Central memory CD8-positive, alpha-beta T cell (primary cell): ENCODE measurements around the gene MFSD11.
"Not testable (repeated sequence)": the region's sequence is repeated elsewhere in the genome, so short reads cannot be mapped to it uniquely, and the experiment has no call there.

Source experiments
- ATAC-seq: fragments of 150-1000 bp; cut with Tn5 transposase; replicated peaks from 2 replicates; pipeline ENCODE4 v1.10.0; 2022; ENCODE audit warnings: mild to moderate bottlenecking, moderate FRiP score, moderate number of reproducible peaks; ENCODE audit not compliant: poor library complexity, severe bottlenecking; ENCODE audit errors: extremely low read depth
- DNase-seq, 2 donors: peaks; one replicate each; pipeline ENCODE4 v3.0.0; 2021; ENCODE audit warnings: low spot score in 2 of 2
- H3K27ac Mint-ChIP-seq: one replicate; pipeline ENCODE4 v1.8.0; 2022; ENCODE audit warnings: low read depth, mild to moderate bottlenecking, moderate library complexity, mixed read lengths
- H3K27me3 Mint-ChIP-seq: one replicate; pipeline ENCODE4 v1.8.0; 2022; ENCODE audit warnings: mixed read lengths
- H3K36me3 Mint-ChIP-seq: one replicate; pipeline ENCODE4 v1.8.0; 2022; ENCODE audit warnings: mild to moderate bottlenecking, moderate library complexity, mixed read lengths; ENCODE audit not compliant: insufficient read depth
- H3K4me1 Mint-ChIP-seq: one replicate; pipeline ENCODE4 v1.8.0; 2022; ENCODE audit warnings: mixed read lengths
- H3K4me3 Mint-ChIP-seq: one replicate; pipeline ENCODE4 v1.8.0; 2022; ENCODE audit warnings: mild to moderate bottlenecking, moderate library complexity, mixed read lengths
- H3K9me3 Mint-ChIP-seq: one replicate; pipeline ENCODE4 v1.8.0; 2022; ENCODE audit warnings: mixed read lengths

MFSD11 gene

DNA sequence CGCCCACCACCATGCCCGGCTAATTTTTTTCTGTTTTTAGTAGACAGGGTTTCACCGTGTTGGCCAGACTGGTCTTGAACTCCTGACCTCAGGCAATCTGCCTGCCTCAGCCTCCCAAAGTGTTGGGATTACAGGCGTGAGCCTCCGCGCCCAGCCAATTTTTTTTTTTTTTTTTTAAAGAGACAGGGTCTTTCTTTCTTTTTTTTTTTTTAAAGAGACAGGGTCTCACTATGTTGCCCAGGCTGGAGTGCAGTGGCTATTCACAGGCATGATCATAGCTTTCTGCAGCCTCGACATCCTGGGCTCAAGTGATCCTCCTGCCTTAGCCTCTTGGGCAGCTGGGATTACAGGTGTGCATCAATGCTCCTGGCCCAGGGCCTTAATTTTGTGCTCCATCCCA is 25.6 kb upstream of the MFSD11 start:
- DNase-seq, H3K4me3 Mint-ChIP-seq, H3K27me3 Mint-ChIP-seq, H3K27ac Mint-ChIP-seq, H3K9me3 Mint-ChIP-seq, ATAC-seq: not testable (repeated sequence)
- Mint-ChIP-seq H3K4me1 (peaks cover 45% of the 10 kb centered on the region), H3K36me3 (peaks cover 35% of the 10 kb centered on the region)

DNA sequence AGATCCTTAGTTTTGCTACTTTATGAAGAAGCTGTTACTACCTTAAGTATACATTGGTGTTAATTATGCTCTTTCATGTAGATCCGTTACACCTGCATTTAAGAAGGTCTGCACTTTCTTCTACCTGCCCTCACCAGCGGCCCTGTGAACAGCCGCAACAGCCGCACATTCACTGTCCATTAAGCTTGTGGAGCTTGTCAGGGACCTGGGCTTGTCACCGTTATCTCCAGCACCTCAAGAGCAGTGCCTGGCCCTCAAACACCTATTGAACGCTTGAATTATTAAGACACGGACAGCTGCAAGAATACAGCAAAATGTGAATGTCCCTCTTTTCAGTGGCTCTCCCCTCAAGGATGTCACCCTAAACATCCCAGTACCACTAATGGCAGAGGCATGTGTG is 24.2 kb upstream of the MFSD11 start:
- Mint-ChIP-seq H3K4me1 (peaks cover 48% of the 10 kb centered on the region), H3K36me3 (peaks cover 48% of the 10 kb centered on the region), H3K9me3 (no peaks in the 10 kb centered on the region), H3K27ac (peak overlapping the region; percentile 98), H3K4me3 (no peak overlapping the region), H3K27me3 (no peaks in the 10 kb centered on the region)
- ATAC-seq (no peak), DNase-seq (no peak)

DNA sequence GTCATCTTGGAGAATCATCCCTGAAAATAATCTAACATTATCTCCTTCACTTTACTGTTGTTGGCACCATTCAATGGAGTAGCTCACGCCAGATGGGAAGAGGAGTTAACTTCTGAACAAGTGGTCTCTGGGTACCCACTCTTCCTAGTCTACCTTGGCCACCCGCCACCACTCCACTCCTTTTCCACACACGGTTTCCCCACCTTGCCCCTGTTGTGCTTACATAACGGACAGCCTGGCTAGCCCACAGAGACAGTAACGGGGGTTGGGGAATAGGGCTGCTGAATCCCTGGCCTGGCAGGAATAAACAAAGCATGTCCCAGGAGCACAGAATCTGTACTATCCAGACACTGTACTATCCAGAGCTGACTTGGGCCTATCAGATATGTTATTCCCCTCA is 23.6 kb upstream of the MFSD11 start:
- Mint-ChIP-seq H3K27me3 (no peaks in the 10 kb centered on the region), H3K36me3 (peaks cover 54% of the 10 kb centered on the region), H3K4me3 (no peak overlapping the region), H3K9me3 (no peaks in the 10 kb centered on the region), H3K27ac (peak overlapping the region; percentile 98), H3K4me1 (peaks cover 46% of the 10 kb centered on the region)
- ATAC-seq (no peak), DNase-seq (no peak)

DNA sequence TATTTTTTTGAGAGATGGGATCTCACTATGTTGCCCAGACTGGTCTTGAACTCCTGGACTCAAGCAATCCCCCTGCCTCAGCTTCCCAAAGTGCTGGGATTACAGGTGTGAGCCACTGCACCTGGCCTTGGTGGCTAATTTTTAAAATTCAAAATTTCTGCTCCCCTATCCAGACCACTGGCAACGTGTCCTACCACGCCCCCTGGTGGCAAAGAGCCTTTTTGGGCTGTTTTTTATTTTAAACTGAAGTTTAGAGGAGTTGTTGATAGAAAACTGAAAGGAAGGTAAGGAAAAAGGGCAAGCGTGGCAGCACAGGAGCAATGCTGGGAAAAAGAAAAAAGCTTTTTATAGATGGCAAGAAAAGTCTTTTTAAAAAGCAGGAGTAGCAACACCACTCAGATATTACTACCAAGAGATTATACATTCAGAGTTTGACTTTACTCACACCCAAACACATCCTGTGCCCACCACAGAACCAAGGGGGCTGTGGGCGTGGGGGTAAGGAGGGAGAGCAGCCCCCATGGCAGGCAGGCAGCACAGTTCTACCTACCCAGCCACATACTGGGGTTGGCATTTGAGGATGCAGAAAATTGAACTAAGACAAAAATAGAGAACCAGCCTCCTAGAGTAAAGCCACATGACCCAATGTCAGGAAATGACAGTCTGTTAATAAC is 23.0 kb upstream of the MFSD11 start:
- Mint-ChIP-seq H3K27me3 (no peaks in the 10 kb centered on the region), H3K27ac (peak overlapping the region; percentile 98), H3K4me1 (peaks cover 40% of the 10 kb centered on the region), H3K9me3 (no peaks in the 10 kb centered on the region), H3K4me3 (peak overlapping the region; percentile 56), H3K36me3 (peaks cover 60% of the 10 kb centered on the region)
- peak; percentile 8 for ATAC-seq
- DNase-seq: peak; percentile 69 to 72

DNA sequence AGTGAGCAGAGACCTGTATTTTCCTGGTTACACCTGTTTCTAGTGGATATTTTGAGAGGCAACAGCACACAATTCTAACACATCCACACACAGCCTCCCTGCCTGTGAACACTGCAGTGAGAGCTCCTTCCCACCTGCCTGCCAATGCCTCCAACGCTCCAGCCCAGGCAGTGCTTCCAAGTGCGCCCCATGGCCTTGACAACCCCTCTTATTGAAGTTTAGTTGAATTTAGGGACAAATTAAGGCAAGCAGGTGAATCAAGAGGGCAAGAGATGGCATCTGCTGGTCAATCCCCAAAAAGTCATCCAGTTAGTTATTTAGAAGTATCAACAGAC is 22.5 kb upstream of the MFSD11 start:
- Mint-ChIP-seq H3K4me3 (peak overlapping the region; percentile 56), H3K4me1 (peaks cover 40% of the 10 kb centered on the region), H3K27ac (peak overlapping the region; percentile 98), H3K36me3 (peaks cover 65% of the 10 kb centered on the region), H3K9me3 (no peaks in the 10 kb centered on the region), H3K27me3 (no peaks in the 10 kb centered on the region)
- DNase-seq (no peak), ATAC-seq (no peak)

DNA sequence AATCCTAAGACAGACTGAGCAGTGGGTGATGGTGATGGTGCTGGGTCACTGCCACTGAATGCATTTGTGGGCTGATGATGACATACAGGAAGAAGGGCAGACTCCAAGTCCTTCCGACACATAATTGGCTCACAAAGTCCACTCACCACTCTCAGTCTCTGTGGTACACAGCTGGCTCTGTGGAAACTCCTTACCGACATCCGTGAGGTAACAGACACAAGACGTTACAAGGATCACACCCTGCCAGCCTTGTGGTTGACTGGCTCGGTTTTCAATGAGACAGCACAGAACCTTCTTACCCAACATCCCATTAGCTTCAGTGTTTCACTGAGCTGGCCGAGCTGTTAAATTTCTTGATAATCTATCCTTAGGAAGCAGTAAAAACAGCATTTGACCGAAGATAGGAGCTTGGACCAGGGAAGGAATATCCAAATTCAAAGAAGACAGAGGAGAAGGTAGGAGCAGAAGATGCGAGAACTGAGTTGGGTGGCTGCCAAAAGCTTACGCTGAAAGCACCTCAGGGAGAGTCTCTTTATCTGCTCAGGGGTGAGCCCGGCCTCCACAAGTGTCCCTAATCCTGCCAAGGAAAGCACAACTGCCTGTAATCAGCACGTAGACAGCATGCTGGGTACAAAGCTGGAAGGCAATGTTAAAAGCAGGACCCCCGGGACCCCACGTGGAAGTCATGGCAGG is 21.6 kb upstream of the MFSD11 start:
- peak overlapping the region; percentile 98 for H3K27ac Mint-ChIP-seq
- no peaks in the 10 kb centered on the region for H3K9me3 Mint-ChIP-seq
- peak overlapping the region; percentile 56 for H3K4me3 Mint-ChIP-seq
- H3K36me3 Mint-ChIP-seq: peaks cover 73% of the 10 kb centered on the region
- H3K4me1 Mint-ChIP-seq: peaks cover 43% of the 10 kb centered on the region
- no peaks in the 10 kb centered on the region for H3K27me3 Mint-ChIP-seq
- peak; percentile 89 for ATAC-seq
- peak; percentile 53 to 91 for DNase-seq

DNA sequence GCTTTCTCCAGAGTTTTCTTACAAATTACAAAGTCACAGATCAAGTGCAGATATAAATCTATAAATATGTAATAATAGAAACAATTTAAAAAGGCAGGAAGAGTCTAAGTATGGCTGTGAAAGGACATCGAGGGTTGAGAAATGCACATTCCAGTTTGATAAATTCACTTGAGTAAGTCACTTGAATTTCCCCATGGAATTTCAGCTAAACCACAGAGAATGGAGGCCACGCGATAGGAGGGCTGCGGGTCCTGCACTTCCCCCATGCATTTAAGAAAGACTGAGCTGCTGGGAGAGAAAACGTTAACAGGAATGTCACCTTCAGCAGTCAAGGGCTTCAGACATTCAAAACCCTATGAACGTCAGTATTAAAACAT is 21.1 kb upstream of the MFSD11 start:
- ATAC-seq: no peak
- Mint-ChIP-seq H3K27me3 (no peaks in the 10 kb centered on the region), H3K9me3 (no peaks in the 10 kb centered on the region), H3K36me3 (peaks cover 79% of the 10 kb centered on the region), H3K4me1 (peaks cover 45% of the 10 kb centered on the region), H3K27ac (peak overlapping the region; percentile 98), H3K4me3 (peak overlapping the region; percentile 56)
- no peak for DNase-seq

DNA sequence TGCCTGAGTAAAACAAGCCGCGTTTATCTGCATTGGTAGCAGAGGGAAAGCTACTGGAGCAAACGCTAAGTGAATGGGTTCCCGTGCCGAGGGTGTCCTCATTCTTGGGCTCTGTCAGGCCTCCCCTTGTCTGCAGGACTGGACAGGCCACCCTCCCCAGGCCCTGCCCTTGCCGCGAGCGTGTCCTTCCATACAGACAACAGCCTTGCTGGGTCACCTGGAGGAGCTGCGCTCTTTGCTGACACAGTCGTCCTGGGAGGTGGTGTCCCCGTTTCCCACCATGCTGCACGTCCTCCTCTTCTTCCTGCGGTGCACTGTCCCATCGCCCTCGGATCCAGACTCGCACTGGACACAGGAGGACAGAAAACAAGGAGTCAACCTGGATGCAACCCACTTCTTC is 19.4 kb upstream of the MFSD11 start:
- no peak for ATAC-seq

DNA sequence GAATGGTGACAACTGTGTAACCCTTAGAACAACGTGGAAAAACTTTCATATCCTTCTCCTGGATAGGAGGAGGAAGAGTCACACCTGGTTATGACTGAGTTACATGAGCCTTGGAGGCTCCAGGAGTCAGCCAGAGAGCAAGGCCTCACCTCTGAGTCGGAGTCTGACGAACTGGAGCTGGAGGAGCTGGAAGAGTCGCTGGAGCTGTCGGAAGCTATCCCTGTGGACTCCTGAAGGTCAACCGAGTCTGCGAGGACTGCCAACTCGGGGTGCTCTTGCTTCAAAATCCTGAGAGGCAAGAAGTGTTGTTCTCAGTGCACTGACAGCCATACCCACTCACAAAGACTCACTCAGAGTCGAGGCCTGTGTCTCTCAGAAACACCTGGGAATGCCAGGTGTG is 17.7 kb upstream of the MFSD11 start:
- Mint-ChIP-seq H3K9me3 (no peaks in the 10 kb centered on the region), H3K27me3 (no peaks in the 10 kb centered on the region), H3K4me3 (no peak overlapping the region), H3K4me1 (peaks cover 51% of the 10 kb centered on the region), H3K36me3 (peaks cover 99% of the 10 kb centered on the region), H3K27ac (no peak overlapping the region)
- no peak for DNase-seq
- ATAC-seq: no peak

More for the DNA sequence above, 19.4 kb upstream of the MFSD11 start:
- H3K4me1 Mint-ChIP-seq: peaks cover 52% of the 10 kb centered on the region
- H3K4me3 Mint-ChIP-seq: no peak overlapping the region
- peak overlapping the region; percentile 46 for H3K27ac Mint-ChIP-seq
- no peaks in the 10 kb centered on the region for H3K27me3 Mint-ChIP-seq
- DNase-seq: no peak
- H3K9me3 Mint-ChIP-seq: no peaks in the 10 kb centered on the region
- H3K36me3 Mint-ChIP-seq: peaks cover 88% of the 10 kb centered on the region

DNA sequence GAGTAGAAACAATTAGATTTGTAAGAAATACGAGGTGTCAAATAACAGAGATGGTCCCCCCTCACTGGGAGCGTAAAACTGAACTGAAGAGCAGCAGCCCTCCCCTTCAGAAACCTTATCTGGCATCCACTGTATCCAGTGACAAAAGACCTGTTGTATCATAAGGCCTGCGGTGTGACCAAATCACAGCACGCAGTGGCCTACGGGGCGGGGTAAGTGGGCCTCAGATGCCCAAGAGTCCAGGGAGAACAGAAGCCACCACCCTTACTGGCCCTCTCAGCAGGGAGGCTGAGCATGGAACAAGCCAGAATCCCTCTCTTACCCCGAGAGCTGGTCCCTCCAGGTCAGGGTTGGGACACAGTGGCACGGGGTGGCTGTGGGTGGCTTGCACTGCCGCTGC is 17.0 kb upstream of the MFSD11 start:
- DNase-seq (no peak), ATAC-seq (no peak)
- no peak overlapping the region for H3K4me3 Mint-ChIP-seq
- H3K4me1 Mint-ChIP-seq: peaks cover 51% of the 10 kb centered on the region
- H3K27ac Mint-ChIP-seq: no peak overlapping the region
- H3K9me3 Mint-ChIP-seq: no peaks in the 10 kb centered on the region
- H3K27me3 Mint-ChIP-seq: no peaks in the 10 kb centered on the region
- peaks cover 99% of the 10 kb centered on the region for H3K36me3 Mint-ChIP-seq

DNA sequence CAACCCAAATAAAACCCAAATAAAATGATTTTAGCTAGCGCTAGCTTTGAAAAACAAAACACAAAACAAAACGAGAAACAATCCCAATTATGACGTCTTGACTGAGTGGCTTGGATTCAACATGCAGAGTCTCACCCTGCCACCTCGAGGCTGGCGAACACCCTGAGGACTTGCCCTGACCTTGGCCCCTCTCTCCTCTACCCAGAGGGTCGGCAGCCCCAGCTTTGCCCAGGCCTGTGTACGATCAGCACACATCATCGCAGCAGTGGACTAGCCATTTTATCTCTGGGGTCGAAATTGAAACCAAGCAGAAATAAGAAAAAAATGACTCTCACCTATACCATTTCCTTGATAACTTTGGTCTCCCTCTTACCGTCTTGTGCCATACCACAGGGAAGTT is 16.5 kb upstream of the MFSD11 start:
- H3K27me3 Mint-ChIP-seq: no peaks in the 10 kb centered on the region
- peaks cover 98% of the 10 kb centered on the region for H3K36me3 Mint-ChIP-seq
- no peaks in the 10 kb centered on the region for H3K9me3 Mint-ChIP-seq
- peaks cover 46% of the 10 kb centered on the region for H3K4me1 Mint-ChIP-seq
- DNase-seq: no peak
- H3K27ac Mint-ChIP-seq: peak overlapping the region; percentile 12
- H3K4me3 Mint-ChIP-seq: no peak overlapping the region
- no peak for ATAC-seq

DNA sequence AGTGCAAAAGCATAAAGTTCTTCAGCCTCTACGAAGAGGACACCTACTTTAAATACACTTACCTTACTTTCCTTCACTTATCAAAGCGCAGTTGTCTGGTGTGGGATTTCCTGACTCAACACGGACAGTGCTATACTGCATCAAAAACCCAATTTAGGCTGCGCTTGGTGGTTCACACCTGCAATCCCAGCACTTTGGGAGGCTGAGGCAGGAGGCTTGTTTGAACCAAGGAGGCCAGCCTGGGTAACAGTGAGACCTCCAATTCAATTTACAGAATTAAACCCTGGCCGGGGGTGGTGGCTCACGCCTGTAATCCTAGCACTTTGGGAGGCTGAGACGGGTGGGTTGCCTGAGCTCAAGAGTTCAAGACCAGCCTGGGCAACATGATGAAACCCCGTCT is 15.6 kb upstream of the MFSD11 start:
- Mint-ChIP-seq H3K27me3 (no peaks in the 10 kb centered on the region), H3K9me3 (no peaks in the 10 kb centered on the region), H3K27ac (no peak overlapping the region), H3K4me3 (no peak overlapping the region), H3K36me3 (peaks cover 98% of the 10 kb centered on the region), H3K4me1 (peaks cover 38% of the 10 kb centered on the region)
- DNase-seq (no peak), ATAC-seq (no peak)

DNA sequence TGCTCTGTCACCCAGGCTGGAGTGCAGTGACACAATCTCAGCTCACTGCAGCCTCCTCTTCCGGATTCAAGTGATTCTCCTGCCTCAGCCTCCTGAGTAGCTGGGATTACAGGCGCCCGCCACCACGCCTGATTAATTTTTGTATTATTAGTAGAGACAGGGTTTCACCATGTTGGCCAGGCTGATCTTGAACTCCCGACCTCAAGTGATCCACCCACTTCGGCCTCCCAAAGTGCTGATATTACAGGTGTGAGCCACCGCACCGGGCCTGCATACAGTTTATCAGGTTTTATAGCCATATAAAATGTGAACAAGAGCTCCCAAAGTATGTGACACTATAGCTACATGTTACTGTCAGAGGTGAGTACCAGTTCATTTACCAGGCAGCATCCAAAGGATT is 14.9 kb upstream of the MFSD11 start:
- not testable (repeated sequence) for H3K9me3 Mint-ChIP-seq, H3K4me3 Mint-ChIP-seq, H3K27ac Mint-ChIP-seq, H3K27me3 Mint-ChIP-seq, ATAC-seq, DNase-seq
- H3K36me3 Mint-ChIP-seq: peaks cover 99% of the 10 kb centered on the region
- peaks cover 45% of the 10 kb centered on the region for H3K4me1 Mint-ChIP-seq
